GM21381 (cell line): ENCODE results near the gene SEPTIN8.
"Not testable (repeated sequence)": the region's sequence is repeated elsewhere in the genome, so short reads cannot be mapped to it uniquely, and the experiment has no call there.

Source experiments
- ATAC-seq: cut with Tn5 transposase; IDR thresholded peaks from one replicate; pipeline ENCODE4 v1.9.1; 2021; ENCODE audit warnings: mild to moderate bottlenecking, moderate library complexity; ENCODE audit not compliant: unreplicated experiment

SEPTIN8 gene

DNA sequence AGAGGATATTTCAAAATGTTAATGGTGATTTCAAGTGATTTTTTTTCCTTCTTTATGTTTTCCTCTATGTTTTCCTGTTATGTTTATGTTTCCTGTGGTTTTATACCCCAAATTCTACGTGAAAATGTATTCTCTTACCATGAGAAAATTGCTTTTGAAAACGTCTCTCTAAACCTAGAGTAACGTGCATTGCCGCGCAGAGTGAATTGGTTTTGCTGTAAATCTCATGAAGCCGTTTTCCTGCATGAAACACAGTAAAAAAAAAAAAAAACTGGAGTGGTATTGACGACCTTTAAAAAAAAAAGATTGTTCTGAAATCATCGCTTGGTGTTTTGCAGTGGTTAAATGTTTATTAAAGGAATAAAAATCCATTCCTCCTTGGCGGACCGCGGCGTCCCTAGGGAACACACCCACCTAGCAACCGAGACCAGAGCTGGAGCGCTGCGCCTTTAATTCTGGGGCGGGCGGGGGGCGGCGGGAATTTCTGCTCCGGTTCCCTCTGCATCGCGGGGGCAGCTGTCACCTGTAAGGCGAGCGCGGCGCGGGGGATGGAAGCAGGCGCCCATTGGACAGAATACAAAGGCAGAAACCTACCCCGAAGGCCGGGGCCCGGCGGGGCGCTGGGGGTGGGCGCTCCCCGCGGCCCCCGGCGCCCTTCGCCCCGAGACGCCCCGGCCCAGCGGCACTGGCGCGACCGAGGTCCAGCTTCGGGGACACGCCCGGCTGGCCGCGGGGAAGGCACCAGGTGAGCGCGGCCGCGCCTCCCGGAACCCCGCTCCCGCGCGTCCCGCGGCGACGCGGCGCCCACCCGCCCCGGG is 36.0 kb upstream of the SEPTIN8 start, which contains the start of gene SOWAHA:
TSS of gene SOWAHA (plus strand) at position 522 of the 818 bp plus-strand sequence. CDS start 320 bp downstream, outside the sequence.
- ATAC-seq, result no peak

DNA sequence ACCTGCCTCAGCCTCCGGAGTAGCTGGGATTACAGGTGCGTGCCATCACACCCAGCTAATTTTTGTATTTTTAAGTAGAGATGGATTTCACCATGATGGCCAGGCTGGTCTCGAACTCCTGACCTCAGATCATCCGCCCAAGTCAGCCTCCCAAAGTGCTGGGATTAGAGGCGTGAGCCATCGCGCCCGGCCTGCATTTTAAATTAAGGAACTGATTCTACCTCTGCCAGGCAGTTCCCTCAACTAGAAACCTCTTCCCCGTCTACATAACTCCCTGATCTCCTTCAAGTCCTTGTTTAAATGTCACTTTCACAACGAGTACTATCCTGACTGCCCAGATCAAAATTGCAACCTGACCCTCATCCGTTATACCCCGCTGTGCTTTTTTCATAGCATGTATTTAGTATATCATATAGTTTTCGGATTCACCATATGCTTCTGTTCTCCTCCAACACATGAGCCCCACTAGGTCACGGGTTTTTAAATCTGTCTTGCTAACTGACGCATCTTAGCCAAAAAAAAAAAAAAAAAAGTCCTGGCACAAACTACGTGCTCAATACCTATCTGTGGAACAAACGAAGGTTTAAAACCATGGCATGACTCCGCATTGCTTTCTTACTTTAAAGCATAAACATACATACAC is 35.2 kb upstream of the SEPTIN8 start:
- no peak for ATAC-seq

- ATAC-seq, result no peak
Measured at GRCh38 chr5:132810605-132811004, 33.6 kb upstream of the SEPTIN8 start.

DNA sequence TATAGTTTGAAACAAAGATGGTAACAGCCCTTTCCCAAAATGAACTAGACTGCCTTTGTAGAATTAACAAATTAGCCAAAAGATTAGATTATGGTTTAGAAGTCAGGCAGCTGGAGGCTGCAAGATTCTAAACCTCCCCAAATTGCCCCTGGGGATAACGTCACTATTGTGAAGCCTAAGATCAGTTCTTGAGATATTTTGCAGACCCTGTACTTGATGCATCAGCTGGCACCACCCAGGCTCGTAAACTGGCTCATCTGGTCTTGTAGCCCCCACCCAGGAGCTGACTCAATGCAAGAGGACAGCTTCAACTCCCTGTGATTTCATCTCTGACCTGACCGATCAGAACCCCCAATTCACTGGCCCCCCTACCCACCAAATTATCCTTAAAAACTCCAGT is 31.8 kb upstream of the SEPTIN8 start:
- ATAC-seq, result no peak

DNA sequence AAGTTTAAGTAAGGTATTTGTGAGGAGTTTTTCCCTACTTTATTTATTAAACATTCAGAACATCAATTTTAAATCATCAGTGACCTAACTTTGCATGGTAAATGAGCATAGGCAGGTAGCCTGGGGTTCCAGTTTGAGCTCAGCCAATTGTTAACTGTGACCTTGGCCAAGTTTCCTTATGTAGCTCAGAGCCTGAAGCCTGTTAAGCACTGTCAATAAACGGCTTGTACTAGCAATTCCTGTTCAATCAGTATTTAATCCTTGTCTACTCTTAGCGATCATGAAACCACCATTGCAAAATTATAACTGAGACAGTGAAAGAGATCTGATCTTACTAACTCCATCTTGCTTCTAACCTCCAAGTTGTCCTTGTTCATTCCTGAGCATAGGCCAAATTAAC is 31.4 kb upstream of the SEPTIN8 start:
- ATAC-seq, result no peak

GRCh38 chr5:132807163-132807838 is 30.3 kb upstream of the SEPTIN8 start:
- ATAC-seq, result no peak

DNA sequence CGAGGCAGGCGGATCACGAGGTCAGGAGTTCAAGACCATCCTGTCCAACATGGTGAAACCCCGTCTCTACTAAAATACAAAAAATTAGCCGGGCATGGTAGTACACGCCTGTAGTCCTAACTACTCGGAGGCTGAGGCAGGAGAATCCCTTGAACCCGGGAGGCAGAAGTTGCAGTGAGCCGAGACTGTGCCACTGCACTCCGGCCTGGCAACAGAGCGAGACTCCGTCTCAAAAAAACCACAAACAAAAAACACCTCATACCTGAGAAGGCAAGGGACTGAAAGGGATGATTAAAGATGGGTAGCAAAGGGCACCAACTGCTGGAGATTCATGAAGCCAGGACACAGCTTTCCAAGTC is 29.7 kb upstream of the SEPTIN8 start:
- ATAC-seq, result not testable (repeated sequence)

- ATAC-seq, result not testable (repeated sequence)
Measured at GRCh38 chr5:132805872-132806271, 28.8 kb upstream of the SEPTIN8 start.

GRCh38 chr5:132804219-132804618 is 27.2 kb upstream of the SEPTIN8 start:
- not testable (repeated sequence) for ATAC-seq

DNA sequence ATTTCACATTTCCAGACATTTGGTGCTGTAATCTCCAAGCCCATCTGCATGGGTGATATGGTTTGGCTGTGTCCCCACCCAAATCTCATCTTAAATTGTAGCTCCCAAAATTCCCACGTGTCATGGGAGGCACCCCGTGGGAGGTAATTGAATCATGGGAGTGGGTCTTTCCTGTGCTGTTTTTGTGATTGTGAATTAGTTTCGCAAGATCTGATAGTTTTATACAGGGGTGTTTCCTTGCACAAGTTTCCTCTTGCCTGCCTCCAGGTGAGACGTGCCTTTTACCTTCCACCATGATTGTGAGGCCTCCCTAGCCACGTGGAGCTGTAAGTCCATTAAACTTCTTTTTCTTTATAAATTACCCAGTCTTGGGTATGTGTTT is 25.6 kb upstream of the SEPTIN8 start:
- not testable (repeated sequence) for ATAC-seq

- no peak for ATAC-seq
Measured at GRCh38 chr5:132802044-132802684, 25.1 kb upstream of the SEPTIN8 start.

DNA sequence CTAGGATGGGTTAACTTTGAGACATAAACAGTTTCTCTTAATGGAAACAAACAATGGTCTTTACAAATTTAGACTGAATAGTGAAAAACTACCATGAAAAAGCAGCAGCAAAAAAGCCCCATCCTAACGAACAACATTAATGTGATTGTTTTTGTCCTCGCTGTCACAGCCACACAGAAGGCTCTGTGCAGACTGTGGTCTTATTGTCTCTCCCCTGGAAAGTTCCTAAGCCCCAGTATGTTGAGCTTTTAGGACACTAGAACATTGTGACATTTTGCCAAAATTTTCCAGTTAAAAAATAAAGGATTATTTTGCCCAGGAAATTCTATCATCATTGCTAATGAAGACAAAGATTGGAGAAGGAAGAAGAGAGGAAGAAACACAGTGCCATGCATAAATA is 23.5 kb upstream of the SEPTIN8 start:
- no peak for ATAC-seq

GRCh38 chr5:132799392-132799791 is 22.4 kb upstream of the SEPTIN8 start:
- no peak for ATAC-seq

DNA sequence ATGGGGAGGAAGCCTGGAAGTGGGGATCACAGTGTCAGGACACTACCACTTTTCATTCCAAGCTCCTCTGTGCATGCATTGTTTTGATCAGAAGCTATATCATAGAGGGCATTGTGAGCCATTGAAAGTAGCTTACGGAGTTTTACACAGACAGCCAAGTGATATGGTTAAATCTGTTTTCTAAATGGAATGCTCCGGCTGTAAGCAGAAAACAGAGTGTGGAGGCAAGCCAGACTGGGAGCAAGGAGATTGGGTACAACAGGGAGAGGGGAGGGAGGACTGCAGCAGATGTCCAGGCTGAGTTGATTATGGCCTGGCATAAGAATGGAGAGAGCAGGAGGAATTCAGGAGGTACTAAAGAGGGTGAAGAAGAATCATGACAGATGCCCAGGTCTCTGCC is 20.6 kb upstream of the SEPTIN8 start:
- no peak for ATAC-seq

DNA sequence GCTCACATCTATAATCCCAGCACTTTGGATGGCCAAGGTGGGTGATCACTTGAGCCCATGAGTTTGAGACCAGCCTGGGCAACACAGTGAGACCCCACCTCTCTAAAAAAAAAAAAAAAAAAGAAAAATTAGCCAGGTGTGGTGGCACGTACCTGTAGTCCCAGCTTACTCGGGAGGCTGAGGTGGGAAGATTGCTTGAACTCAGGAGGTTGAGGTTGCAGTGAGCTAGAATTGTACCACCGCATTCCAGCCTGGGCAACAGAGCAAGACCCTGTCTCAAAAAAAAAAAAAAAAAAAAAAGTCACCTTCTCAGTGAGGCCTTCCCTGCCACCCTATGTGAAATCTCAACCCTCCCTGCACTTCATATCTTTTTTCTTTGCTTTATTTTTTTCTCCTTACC is 14.0 kb upstream of the SEPTIN8 start:
- no peak for ATAC-seq

DNA sequence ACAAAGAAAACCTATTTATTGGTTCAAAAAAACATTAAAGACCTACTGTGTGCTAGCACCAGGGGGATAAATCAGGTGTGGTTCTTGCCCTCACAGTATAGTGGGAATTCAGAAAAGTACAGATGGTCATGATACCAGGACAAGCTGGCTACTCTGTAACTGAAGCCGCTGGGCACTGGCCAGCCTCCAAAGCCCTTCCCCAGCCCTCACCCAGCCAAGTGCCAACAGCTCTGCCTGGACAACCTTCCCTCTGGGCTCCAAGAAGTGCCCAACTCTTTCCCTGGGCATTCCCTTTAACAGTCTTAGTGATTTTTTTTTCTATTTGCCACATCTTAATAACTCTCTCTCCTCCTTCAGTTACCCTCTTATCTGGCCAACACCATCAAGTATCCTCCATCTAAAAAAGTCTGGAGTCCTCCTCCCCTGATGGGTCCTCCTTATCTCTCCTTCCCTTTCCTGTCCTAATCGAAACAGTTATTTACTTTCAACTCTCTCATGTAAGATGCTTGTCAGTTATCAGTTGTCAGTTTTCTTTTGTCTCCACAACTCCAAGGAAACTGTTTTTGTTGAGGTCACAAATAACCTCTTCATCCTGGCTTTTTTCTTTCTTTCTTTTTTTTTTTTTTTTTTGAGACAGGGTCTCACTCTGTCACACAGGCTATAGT is 13.3 kb upstream of the SEPTIN8 start:
- ATAC-seq, result no peak

DNA sequence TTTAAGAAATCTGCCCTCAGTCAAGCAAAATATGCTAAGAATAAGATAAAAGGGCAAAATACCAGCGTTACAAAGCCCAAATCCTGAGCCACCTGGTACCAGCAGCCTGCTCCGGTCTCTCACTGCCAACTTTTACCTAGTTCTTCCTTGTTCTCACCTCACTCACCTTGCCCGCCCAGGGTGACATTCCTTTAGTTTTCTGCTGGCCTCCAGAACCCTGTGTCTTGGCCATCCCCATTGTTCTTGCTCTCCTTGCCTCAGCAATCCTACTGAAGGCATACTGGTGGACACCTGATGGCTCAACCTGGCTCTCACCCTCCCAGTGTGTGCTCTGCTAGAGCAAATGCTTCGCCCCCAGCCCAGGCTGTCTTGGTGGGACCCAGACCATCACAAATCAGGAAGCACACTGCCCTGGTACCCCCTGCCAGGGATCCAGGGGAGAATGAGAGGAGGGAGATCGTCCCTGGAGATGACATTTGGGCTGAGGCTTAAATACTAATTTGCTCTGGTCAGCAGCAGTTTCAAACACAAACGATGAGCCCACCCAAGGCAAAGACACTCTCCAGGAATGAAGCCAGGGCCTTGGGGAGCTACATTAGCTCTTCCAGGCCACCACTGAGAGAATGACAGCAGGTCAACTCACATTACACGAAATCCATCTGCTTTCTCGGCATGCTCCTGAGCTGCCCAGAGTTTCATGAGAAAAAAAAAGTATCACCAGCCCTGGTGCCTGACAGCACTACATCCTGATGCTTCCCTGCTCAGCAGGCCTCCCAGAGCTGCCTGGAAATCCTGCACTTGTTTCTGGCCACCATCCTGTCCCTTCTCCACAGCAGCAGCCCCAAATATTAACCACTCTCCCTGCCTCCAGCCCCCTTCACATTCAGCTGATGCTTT is 12.2 kb upstream of the SEPTIN8 start:
- ATAC-seq, result no peak

- no peak for ATAC-seq
Measured at GRCh38 chr5:132788508-132788907, 11.5 kb upstream of the SEPTIN8 start.

DNA sequence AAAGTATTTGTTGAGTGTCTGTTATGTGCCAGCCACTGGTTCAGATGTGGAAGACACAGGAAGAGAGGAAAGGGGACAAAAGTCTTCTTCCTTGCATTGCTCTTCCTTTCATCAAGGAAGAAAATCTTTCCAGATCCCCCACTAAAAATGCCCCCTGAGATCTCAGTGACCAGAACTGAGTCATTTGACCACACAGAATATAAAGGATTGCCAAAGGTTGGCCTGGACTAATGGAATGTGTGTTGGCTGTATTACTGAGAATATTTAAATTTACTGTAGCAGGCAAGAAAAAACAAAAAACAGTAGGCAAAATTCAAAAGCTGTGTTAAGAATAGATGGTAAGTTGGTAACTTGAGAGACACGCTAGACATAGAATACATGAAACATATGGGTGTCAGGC is 10.0 kb upstream of the SEPTIN8 start:
- ATAC-seq, result no peak

- no peak for ATAC-seq
Measured at GRCh38 chr5:132785864-132786263, 8.8 kb upstream of the SEPTIN8 start.
